ENCODE measurements around the gene ANKK1. TPM values are rescaled to one million over a fixed set of nuclear protein-coding genes. Genes with fewer than 3 reads are reported as not detected.

The ANKK1 gene
- total RNA-seq, 1 experiment from 2014 or later = 0.11 TPM

DNA sequence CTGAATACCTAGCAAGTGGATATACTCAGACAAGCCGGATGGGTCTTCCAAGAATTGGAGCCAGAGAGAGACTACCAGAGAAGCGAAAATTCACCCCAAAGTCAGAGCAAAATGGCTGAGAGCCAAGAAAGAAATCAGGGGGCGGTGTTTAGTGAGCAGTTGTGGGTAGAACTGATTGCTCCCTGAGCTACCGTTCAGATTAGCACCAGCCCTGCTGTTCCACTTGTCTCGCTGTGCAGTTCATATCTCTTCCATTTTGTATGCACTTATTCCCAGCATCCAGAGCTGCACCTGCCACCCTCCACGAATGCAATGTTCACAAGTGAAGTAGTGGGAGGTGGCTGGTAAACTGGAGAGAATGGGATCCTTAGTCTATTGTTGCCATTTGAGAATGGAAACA lies 62.2 kb downstream of the ANKK1 start:
- CTCF ChIA-PET = no interaction called here
- BruUV-seq (replicated peaks) = no TSS peak
- intact Hi-C loops (cut with micrococcal nuclease; ENCODE audit: unreplicated experiment) = no loop called here

More for the DNA sequence above, 62.2 kb downstream of the ANKK1 start:
- no peaks in the 10 kb centered on the region for H3K36me3 ChIP-seq (ENCODE audit: control insufficient read depth, insufficient read depth, low read length)
- Mint-ChIP-seq H3K27ac (ENCODE audit: unreplicated experiment) (no peak overlapping the region), H3K4me3 (ENCODE audit: unreplicated experiment) (no peak overlapping the region), H3K36me3 (ENCODE audit: insufficient read depth, unreplicated experiment) (no peaks in the 10 kb centered on the region), H3K4me1 (ENCODE audit: low read depth, unreplicated experiment) (peaks cover 22% of the 10 kb centered on the region), H3K27me3 (ENCODE audit: insufficient read depth, unreplicated experiment) (no peaks in the 10 kb centered on the region), H3K9me3 (ENCODE audit: unreplicated experiment) (no peaks in the 10 kb centered on the region)
- no peaks in the 10 kb centered on the region for H3K9me3 ChIP-seq
- POLR2A ChIA-PET = no interaction called here
- TF ChIP-seq, protein P1, sequence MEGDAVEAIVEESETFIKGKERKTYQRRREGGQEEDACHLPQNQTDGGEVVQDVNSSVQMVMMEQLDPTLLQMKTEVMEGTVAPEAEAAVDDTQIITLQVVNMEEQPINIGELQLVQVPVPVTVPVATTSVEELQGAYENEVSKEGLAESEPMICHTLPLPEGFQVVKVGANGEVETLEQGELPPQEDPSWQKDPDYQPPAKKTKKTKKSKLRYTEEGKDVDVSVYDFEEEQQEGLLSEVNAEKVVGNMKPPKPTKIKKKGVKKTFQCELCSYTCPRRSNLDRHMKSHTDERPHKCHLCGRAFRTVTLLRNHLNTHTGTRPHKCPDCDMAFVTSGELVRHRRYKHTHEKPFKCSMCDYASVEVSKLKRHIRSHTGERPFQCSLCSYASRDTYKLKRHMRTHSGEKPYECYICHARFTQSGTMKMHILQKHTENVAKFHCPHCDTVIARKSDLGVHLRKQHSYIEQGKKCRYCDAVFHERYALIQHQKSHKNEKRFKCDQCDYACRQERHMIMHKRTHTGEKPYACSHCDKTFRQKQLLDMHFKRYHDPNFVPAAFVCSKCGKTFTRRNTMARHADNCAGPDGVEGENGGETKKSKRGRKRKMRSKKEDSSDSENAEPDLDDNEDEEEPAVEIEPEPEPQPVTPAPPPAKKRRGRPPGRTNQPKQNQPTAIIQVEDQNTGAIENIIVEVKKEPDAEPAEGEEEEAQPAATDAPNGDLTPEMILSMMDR (IDR thresholded peaks at IDR 0.05; ENCODE audit: insufficient read depth in 1 of 2, low read depth in 1 of 2, low read length in 1 of 2, severe bottlenecking in 1 of 2, unreplicated experiment in 1 of 2) = no peak
- DNase-seq = no peak
- peaks cover 29% of the 10 kb centered on the region for H3K4me1 ChIP-seq
- no peak overlapping the region for H3K4me3 ChIP-seq (ENCODE audit: low read depth, low read length)
- no peaks in the 10 kb centered on the region for H3K27me3 ChIP-seq (replicated peaks; ENCODE audit: control insufficient read depth, insufficient read depth, low read length)

Small RNA genes within 50 kb of the gene (microRNA-seq; reads per million reads assigned to microRNA genes)
- not detected for gene MIR4301

Other genes starting within 250 kb of the ANKK1 start
- gene TTC12, start 73.2 kb upstream of the ANKK1 start, total RNA-seq (2022) = 19.4 and 20.8 TPM in 2 replicates
- 13.9 and 17.6 TPM in 2 replicates for gene DRD2, start 87.6 kb downstream of the ANKK1 start, total RNA-seq (2022)